DND-41 (cell line): ENCODE data around the gene DEF6.

Source experiments
- EZH2 ChIP-seq: IDR thresholded peaks from 3 replicates; pipeline ENCODE4 v1.6.1; 2012; ENCODE audit warnings: borderline replicate concordance, low read depth, mild to moderate bottlenecking, moderate library complexity, low read length, inconsistent platforms; ENCODE audit not compliant: severe bottlenecking
- TF ChIP-seq, protein P1 (sequence below): IDR thresholded peaks from 2 replicates; pipeline ENCODE4 v1.5.1; 2012; ENCODE audit warnings: borderline replicate concordance, low read length, moderate library complexity, mild to moderate bottlenecking; ENCODE audit not compliant: poor library complexity, severe bottlenecking; ENCODE audit errors: extremely low read depth

DNA sequence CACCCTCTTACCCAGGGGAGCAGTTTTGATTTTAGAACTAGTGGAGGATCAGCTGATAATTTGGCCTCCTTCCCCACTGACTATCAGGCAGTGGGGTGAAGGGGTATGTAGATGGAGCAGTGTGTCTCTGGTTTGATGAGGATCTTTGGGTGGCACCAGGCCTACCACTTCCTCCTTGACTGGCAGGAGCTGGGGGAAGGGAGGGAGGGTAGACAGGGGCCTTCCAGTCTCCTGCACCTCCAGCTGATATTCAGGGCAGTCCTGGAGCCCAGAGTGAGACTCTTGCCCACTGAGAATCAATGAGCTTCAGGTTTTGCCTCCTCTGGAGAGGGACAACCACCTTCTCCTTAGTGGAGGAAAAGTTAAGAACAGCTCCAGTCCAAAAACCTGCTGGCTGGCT, 3.2 kb downstream of the DEF6 start:
- TF ChIP-seq, protein P1, sequence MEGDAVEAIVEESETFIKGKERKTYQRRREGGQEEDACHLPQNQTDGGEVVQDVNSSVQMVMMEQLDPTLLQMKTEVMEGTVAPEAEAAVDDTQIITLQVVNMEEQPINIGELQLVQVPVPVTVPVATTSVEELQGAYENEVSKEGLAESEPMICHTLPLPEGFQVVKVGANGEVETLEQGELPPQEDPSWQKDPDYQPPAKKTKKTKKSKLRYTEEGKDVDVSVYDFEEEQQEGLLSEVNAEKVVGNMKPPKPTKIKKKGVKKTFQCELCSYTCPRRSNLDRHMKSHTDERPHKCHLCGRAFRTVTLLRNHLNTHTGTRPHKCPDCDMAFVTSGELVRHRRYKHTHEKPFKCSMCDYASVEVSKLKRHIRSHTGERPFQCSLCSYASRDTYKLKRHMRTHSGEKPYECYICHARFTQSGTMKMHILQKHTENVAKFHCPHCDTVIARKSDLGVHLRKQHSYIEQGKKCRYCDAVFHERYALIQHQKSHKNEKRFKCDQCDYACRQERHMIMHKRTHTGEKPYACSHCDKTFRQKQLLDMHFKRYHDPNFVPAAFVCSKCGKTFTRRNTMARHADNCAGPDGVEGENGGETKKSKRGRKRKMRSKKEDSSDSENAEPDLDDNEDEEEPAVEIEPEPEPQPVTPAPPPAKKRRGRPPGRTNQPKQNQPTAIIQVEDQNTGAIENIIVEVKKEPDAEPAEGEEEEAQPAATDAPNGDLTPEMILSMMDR, result no peak
- no peak for TF ChIP-seq EZH2
